ENCODE measurements around the gene C16orf74.

DNA sequence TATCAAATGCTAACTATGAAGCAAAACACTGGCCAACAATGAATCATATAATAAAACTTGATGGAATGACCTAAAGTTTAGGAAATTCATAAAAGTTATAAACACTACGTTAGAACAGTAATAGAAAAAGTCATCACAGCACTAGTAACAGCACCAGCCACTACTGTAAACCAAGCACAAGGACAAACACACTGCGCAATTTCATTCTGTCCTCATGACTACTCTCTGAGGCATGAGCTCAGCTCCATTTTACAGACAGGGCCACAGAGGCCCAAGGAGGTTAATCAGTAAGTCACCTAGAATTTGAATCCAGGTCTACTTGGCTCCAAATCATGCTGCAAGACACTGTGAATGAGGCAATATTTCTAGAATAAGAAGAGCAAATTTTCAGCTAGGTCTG, 35.0 kb upstream of the C16orf74 start:
- no peak for TF ChIP-seq ARNTL (CRISPR knock-in tag; IDR thresholded peaks at IDR 0.05; ENCODE audit: borderline replicate concordance, low read depth)
- no peak for TF ChIP-seq ZNF8 (CRISPR knock-in tag; IDR thresholded peaks at IDR 0.05)
- TF ChIP-seq, protein P1, sequence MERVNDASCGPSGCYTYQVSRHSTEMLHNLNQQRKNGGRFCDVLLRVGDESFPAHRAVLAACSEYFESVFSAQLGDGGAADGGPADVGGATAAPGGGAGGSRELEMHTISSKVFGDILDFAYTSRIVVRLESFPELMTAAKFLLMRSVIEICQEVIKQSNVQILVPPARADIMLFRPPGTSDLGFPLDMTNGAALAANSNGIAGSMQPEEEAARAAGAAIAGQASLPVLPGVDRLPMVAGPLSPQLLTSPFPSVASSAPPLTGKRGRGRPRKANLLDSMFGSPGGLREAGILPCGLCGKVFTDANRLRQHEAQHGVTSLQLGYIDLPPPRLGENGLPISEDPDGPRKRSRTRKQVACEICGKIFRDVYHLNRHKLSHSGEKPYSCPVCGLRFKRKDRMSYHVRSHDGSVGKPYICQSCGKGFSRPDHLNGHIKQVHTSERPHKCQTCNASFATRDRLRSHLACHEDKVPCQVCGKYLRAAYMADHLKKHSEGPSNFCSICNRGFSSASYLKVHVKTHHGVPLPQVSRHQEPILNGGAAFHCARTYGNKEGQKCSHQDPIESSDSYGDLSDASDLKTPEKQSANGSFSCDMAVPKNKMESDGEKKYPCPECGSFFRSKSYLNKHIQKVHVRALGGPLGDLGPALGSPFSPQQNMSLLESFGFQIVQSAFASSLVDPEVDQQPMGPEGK (CRISPR knock-in tag; IDR thresholded peaks at IDR 0.05; ENCODE audit: borderline replicate concordance), result no peak
- no peak for TF ChIP-seq ISL1 (CRISPR knock-in tag; IDR thresholded peaks at IDR 0.05)
- TF ChIP-seq ZFP3 (CRISPR knock-in tag; IDR thresholded peaks at IDR 0.05), result no peak
- no peak for TF ChIP-seq OSR1 (CRISPR knock-in tag; IDR thresholded peaks at IDR 0.05)
- TF ChIP-seq SNAI2 (CRISPR knock-in tag; IDR thresholded peaks at IDR 0.05), result no peak
- TF ChIP-seq, protein P2, sequence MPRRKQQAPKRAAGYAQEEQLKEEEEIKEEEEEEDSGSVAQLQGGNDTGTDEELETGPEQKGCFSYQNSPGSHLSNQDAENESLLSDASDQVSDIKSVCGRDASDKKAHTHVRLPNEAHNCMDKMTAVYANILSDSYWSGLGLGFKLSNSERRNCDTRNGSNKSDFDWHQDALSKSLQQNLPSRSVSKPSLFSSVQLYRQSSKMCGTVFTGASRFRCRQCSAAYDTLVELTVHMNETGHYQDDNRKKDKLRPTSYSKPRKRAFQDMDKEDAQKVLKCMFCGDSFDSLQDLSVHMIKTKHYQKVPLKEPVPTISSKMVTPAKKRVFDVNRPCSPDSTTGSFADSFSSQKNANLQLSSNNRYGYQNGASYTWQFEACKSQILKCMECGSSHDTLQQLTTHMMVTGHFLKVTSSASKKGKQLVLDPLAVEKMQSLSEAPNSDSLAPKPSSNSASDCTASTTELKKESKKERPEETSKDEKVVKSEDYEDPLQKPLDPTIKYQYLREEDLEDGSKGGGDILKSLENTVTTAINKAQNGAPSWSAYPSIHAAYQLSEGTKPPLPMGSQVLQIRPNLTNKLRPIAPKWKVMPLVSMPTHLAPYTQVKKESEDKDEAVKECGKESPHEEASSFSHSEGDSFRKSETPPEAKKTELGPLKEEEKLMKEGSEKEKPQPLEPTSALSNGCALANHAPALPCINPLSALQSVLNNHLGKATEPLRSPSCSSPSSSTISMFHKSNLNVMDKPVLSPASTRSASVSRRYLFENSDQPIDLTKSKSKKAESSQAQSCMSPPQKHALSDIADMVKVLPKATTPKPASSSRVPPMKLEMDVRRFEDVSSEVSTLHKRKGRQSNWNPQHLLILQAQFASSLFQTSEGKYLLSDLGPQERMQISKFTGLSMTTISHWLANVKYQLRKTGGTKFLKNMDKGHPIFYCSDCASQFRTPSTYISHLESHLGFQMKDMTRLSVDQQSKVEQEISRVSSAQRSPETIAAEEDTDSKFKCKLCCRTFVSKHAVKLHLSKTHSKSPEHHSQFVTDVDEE (CRISPR knock-in tag; IDR thresholded peaks at IDR 0.05), result no peak
- no peak for TF ChIP-seq ESRRG (CRISPR knock-in tag; IDR thresholded peaks at IDR 0.05)
- no peak for TF ChIP-seq TOX (CRISPR knock-in tag; IDR thresholded peaks at IDR 0.05; ENCODE audit: borderline replicate concordance)
- TF ChIP-seq CSDC2 (CRISPR knock-in tag; IDR thresholded peaks at IDR 0.05), result no peak
- TF ChIP-seq ZNF565 (CRISPR knock-in tag; conservative IDR thresholded peaks at IDR 0.05; ENCODE audit: low read depth), result no peak
- TF ChIP-seq, protein P3, sequence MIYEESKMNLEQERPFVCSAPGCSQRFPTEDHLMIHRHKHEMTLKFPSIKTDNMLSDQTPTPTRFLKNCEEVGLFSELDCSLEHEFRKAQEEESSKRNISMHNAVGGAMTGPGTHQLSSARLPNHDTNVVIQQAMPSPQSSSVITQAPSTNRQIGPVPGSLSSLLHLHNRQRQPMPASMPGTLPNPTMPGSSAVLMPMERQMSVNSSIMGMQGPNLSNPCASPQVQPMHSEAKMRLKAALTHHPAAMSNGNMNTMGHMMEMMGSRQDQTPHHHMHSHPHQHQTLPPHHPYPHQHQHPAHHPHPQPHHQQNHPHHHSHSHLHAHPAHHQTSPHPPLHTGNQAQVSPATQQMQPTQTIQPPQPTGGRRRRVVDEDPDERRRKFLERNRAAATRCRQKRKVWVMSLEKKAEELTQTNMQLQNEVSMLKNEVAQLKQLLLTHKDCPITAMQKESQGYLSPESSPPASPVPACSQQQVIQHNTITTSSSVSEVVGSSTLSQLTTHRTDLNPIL (CRISPR knock-in tag; IDR thresholded peaks at IDR 0.05; ENCODE audit: low read depth), result no peak
- TF ChIP-seq, protein P4, sequence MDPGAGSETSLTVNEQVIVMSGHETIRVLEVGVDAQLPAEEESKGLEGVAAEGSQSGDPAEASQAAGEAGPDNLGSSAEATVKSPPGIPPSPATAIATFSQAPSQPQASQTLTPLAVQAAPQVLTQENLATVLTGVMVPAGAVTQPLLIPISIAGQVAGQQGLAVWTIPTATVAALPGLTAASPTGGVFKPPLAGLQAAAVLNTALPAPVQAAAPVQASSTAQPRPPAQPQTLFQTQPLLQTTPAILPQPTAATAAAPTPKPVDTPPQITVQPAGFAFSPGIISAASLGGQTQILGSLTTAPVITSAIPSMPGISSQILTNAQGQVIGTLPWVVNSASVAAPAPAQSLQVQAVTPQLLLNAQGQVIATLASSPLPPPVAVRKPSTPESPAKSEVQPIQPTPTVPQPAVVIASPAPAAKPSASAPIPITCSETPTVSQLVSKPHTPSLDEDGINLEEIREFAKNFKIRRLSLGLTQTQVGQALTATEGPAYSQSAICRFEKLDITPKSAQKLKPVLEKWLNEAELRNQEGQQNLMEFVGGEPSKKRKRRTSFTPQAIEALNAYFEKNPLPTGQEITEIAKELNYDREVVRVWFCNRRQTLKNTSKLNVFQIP (CRISPR knock-in tag; IDR thresholded peaks at IDR 0.05; ENCODE audit: borderline replicate concordance, low read depth), result no peak
